Endodermal cell (in vitro differentiated cells): ENCODE results near the gene GNAQ. TPM values are rescaled to one million over a fixed set of nuclear protein-coding genes. Genes with fewer than 3 reads are reported as not detected.

Source experiments
- DNase-seq: peaks from one replicate; pipeline ENCODE4 v3.0.0-alpha.2; 2017
- H3K27ac ChIP-seq: 2 replicates; pipeline ENCODE4 v1.5.1; 2013; ENCODE audit warnings: mild to moderate bottlenecking, low read depth, low read length, moderate library complexity
- H3K27me3 ChIP-seq: 2 replicates; pipeline ENCODE4 v1.6.1; 2013; ENCODE audit warnings: mild to moderate bottlenecking, low read length, moderate library complexity; ENCODE audit not compliant: insufficient read depth, control insufficient read depth, poor library complexity, severe bottlenecking
- H3K36me3 ChIP-seq: 2 replicates; pipeline ENCODE4 v1.7.0; 2013; ENCODE audit warnings: mild to moderate bottlenecking, low read length, moderate library complexity; ENCODE audit not compliant: control insufficient read depth, insufficient read depth
- H3K4me1 ChIP-seq: one replicate; pipeline ENCODE4 v1.7.0; 2013; ENCODE audit warnings: low read length; ENCODE audit not compliant: control insufficient read depth, insufficient read depth
- H3K4me3 ChIP-seq: 2 replicates; pipeline ENCODE4 v1.5.1; 2013; ENCODE audit warnings: mild to moderate bottlenecking, low read length, moderate library complexity
- H3K9ac ChIP-seq: 2 replicates; pipeline ENCODE4 v1.6.1; 2013; ENCODE audit warnings: mild to moderate bottlenecking, low read length, moderate library complexity; ENCODE audit not compliant: poor library complexity, severe bottlenecking; ENCODE audit errors: extremely low read depth
- H3K9me3 ChIP-seq: 2 replicates; pipeline ENCODE4 v1.6.1; 2013; ENCODE audit warnings: mild to moderate bottlenecking, low read length, moderate library complexity; ENCODE audit not compliant: control insufficient read depth
- H3K27ac Mint-ChIP-seq: 2 replicates; pipeline ENCODE4 v1.8.0; 2020; ENCODE audit warnings: mixed read lengths
- H3K27me3 Mint-ChIP-seq: 2 replicates; pipeline ENCODE4 v1.8.0; 2021; ENCODE audit warnings: mild to moderate bottlenecking, mixed read lengths; ENCODE audit not compliant: insufficient read depth
- H3K36me3 Mint-ChIP-seq: 2 replicates; pipeline ENCODE4 v1.8.0; 2020; ENCODE audit warnings: low read depth, mixed read lengths
- H3K4me1 Mint-ChIP-seq: 2 replicates; pipeline ENCODE4 v1.8.0; 2020; ENCODE audit warnings: mixed read lengths
- H3K4me3 Mint-ChIP-seq: 2 replicates; pipeline ENCODE4 v1.8.0; 2020; ENCODE audit warnings: mild to moderate bottlenecking, moderate library complexity, mixed read lengths
- H3K9me3 Mint-ChIP-seq: 2 replicates; pipeline ENCODE4 v1.8.0; 2020; ENCODE audit warnings: mild to moderate bottlenecking, mixed read lengths
- WGBS, 2 experiments: methylation state at CpG; one replicate each; pipeline versions ENCODE4 v1.1.5 to v1.1.7; 2013; ENCODE audit warnings: missing lambda C conversion rate in 2 of 2, mixed read lengths in 1 of 2; ENCODE audit not compliant: insufficient coverage in 1 of 2, insufficient read length in 1 of 2; 5-methylcytosine and 5-hydroxymethylcytosine counted together
- total RNA-seq, 2 donors: library from RNA; stranded (reverse); fragmentation: NEBNext Ultra II Directional in 1 of 2; extraction: Animal tissue kit (Norgen Biotek cat#: 25700) in 1 of 2; gene quantifications; 2 replicates in 1 of 2; 3 replicates in 1 of 2; pipeline ENCODE4 v1.2.1, GENCODE V29; 2021
- TF ChIP-seq, protein P1 (sequence below): fragments of 200-600 bp; sonication (generic); conservative IDR thresholded peaks from 2 replicates; pipeline ENCODE4 v1.5.0; 2021; ENCODE audit warnings: antibody characterized with exemption, mild to moderate bottlenecking

The GNAQ gene
- total RNA-seq, 2 donors from 2014 or later, result 46.0 to 57.6 TPM

DNA sequence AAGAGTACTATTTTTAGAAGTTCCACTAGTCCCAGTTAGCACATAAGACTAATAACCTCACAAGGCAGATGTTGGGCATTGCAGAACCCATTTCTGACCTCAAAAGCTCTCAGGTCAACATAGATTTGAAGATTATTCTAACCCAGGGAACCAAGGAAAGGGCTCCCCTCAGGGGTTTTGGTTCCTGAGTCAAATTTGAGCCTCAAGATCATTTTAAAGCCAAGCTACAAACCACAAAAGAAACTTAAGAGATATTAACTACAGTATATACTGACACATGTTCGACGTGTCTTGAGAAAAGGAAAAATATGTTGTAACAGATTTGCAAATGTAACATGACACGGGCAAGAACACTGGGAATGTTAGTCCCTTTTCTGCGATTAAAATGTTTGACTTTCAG lies 88.6 kb downstream of the GNAQ start:
- no peaks in the 10 kb centered on the region for H3K36me3 ChIP-seq
- Mint-ChIP-seq H3K27me3 (no peaks in the 10 kb centered on the region), H3K4me3 (no peak overlapping the region), H3K36me3 (peaks cover 2% of the 10 kb centered on the region), H3K27ac (no peak overlapping the region), H3K9me3 (no peaks in the 10 kb centered on the region), H3K4me1 (peaks cover 20% of the 10 kb centered on the region)
- no peak overlapping the region for H3K27ac ChIP-seq
- TF ChIP-seq, protein P1, sequence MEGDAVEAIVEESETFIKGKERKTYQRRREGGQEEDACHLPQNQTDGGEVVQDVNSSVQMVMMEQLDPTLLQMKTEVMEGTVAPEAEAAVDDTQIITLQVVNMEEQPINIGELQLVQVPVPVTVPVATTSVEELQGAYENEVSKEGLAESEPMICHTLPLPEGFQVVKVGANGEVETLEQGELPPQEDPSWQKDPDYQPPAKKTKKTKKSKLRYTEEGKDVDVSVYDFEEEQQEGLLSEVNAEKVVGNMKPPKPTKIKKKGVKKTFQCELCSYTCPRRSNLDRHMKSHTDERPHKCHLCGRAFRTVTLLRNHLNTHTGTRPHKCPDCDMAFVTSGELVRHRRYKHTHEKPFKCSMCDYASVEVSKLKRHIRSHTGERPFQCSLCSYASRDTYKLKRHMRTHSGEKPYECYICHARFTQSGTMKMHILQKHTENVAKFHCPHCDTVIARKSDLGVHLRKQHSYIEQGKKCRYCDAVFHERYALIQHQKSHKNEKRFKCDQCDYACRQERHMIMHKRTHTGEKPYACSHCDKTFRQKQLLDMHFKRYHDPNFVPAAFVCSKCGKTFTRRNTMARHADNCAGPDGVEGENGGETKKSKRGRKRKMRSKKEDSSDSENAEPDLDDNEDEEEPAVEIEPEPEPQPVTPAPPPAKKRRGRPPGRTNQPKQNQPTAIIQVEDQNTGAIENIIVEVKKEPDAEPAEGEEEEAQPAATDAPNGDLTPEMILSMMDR, result no peak
- no peak for DNase-seq
- H3K27me3 ChIP-seq, result no peaks in the 10 kb centered on the region
- no peak overlapping the region for H3K4me3 ChIP-seq
- no peaks in the 10 kb centered on the region for H3K9me3 ChIP-seq
- WGBS, 2 experiments, result 70 to 82% methylated on average over 2 to 4 of the region's 4 CpGs
- H3K9ac ChIP-seq, result no peak overlapping the region
- H3K4me1 ChIP-seq, result peaks cover 5% of the 10 kb centered on the region

DNA sequence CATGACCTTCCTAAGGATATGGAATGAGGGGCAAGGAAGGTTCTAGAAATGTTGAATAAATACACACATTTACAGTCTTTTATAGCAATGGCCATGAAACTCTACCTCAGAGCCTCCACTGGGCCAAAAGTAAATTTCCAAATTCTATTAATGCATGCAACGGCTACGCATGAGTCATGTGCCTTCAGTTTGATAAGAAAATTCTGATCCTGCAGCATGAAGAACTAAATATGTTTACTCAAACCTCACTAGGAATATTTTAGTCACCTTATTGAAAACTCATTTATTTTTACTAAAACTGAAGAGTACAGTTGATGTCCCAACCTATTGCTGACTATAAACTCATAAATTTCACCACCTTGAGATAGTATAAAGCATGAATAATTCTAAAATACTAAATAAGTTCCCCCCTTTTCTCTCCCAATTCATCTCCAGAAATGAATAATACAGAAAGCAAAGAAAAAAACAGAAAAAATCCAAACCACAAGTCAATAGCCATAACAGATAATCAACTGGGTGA lies 92.4 kb downstream of the GNAQ start:
- H3K27ac ChIP-seq, result no peak overlapping the region
- no peaks in the 10 kb centered on the region for H3K27me3 Mint-ChIP-seq
- no peak overlapping the region for H3K4me3 ChIP-seq
- TF ChIP-seq, protein P1, result no peak
- no peak overlapping the region for H3K9ac ChIP-seq
- H3K36me3 Mint-ChIP-seq, result peaks cover 2% of the 10 kb centered on the region
- H3K9me3 Mint-ChIP-seq, result no peaks in the 10 kb centered on the region
- no peaks in the 10 kb centered on the region for H3K9me3 ChIP-seq
- no peak overlapping the region for H3K4me3 Mint-ChIP-seq
- no peak for DNase-seq
- no peaks in the 10 kb centered on the region for H3K4me1 ChIP-seq
- H3K4me1 Mint-ChIP-seq, result peaks cover 1% of the 10 kb centered on the region
- WGBS, 2 experiments, result 94 to 95% methylated on average over 2 of the region's 2 CpGs
- no peaks in the 10 kb centered on the region for H3K27me3 ChIP-seq
- H3K27ac Mint-ChIP-seq, result no peak overlapping the region
- H3K36me3 ChIP-seq, result no peaks in the 10 kb centered on the region

DNA sequence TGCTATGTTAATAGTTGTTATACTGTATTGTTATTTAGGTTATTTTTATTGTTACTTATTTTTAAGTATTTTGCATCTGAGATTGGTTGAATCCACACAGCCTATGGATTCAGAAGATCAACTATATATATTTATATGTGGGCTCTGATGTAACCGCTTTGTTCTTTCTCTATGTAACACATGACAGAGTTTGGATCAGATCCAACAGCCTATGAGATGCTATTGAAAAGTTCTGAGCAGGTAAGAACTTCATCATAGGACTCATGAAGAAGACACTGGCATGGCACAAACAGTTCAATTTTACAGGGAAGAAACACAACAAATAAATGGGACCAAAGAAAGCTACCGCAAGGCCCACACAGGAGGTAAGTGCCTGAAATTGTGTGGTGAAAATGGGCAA lies 93.4 kb downstream of the GNAQ start:
- no peak for DNase-seq
- H3K9ac ChIP-seq, result no peak overlapping the region
- TF ChIP-seq, protein P1, result no peak
- H3K4me1 ChIP-seq, result no peaks in the 10 kb centered on the region
- H3K36me3 ChIP-seq, result no peaks in the 10 kb centered on the region
- 73 to 98% methylated on average over 2 of the region's 2 CpGs for WGBS, 2 experiments
- H3K9me3 ChIP-seq, result no peaks in the 10 kb centered on the region
- H3K4me3 ChIP-seq, result no peak overlapping the region
- H3K27ac ChIP-seq, result no peak overlapping the region
- Mint-ChIP-seq H3K4me1 (peaks cover under 1% of the 10 kb centered on the region), H3K27ac (no peak overlapping the region), H3K4me3 (no peak overlapping the region), H3K27me3 (no peaks in the 10 kb centered on the region), H3K36me3 (peaks cover 2% of the 10 kb centered on the region), H3K9me3 (no peaks in the 10 kb centered on the region)
- no peaks in the 10 kb centered on the region for H3K27me3 ChIP-seq
